DMS153 treated with DMSO at 0.1 percent for 48 hours (cell line): Measurements from ENCODE around the gene CD4.

Experiments
- DNase-seq: peaks from one replicate; lab custom pipeline; 2025; ENCODE audit not compliant: unreplicated experiment; lab: John Stamatoyannopoulos, UW

Gene CD4

GRCh38 chr12:6827982-6828780 is 38.9 kb downstream of the CD4 start, which contains the start of gene P3H3:
Gene P3H3, plus strand, starts transcription at chr12:6828407. Its CDS starts 34 bp downstream, at chr12:6828441.
- peak; percentile 22 for DNase-seq

DNA sequence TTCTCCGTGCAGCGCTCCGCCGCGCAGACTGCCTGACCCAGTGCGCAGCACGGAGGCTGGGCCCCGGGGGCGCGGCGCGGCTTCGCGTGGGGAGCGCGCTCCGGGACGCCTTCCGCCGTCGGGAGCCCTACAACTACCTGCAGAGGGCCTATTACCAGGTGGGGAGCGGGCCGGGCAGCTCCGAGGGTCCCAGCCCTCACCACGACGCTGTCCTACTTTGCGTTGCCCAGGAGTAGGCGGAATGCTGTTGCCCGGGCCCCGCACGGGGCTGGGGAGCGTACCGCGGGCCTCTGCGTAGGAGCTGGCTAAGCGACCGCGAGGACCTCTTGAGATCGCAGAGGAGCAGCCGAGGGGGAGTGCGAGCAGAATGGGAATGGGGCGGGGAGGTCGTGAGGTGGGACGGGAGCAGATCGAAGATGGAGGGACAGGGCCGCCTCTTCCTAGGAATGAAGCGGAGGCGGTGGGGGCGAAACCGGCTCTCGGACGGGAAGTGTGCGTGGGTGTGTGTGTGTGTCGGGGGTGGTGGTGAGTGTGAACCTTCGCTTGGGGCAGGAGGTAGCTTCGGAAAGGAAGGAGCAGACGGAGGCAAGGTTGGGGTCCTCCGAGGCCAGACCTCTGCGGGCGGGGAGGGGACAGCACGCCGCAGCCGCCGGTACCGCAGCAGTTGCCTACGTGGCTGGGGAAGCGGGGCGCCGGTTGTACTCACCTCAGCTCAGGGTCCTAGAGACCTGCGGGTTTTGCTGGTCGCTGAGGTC is 39.6 kb downstream of the CD4 start:
- DNase-seq: no peak

GRCh38 chr12:6829536-6830220 is 40.4 kb downstream of the CD4 start:
- DNase-seq: no peak

GRCh38 chr12:6830286-6830890 is 41.1 kb downstream of the CD4 start:
- no peak for DNase-seq

DNA sequence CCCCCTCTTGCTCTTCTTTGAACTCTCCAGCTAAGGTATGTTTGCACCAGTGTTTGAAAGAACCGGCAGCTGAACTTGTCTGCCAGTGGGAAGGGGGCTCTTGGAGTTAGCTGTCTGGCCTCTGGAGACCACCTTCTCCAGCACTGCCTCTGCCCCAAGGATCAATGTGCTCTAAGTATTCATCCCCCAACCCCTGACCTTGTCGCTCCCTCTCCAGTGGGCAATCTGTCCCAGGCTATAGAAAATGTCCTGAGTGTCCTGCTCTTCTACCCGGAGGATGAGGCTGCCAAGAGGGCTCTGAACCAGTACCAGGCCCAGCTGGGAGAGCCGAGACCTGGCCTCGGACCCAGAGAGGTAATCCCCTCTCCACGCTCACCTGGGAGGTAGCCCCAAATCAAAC is 41.7 kb downstream of the CD4 start:
- no peak for DNase-seq

DNA sequence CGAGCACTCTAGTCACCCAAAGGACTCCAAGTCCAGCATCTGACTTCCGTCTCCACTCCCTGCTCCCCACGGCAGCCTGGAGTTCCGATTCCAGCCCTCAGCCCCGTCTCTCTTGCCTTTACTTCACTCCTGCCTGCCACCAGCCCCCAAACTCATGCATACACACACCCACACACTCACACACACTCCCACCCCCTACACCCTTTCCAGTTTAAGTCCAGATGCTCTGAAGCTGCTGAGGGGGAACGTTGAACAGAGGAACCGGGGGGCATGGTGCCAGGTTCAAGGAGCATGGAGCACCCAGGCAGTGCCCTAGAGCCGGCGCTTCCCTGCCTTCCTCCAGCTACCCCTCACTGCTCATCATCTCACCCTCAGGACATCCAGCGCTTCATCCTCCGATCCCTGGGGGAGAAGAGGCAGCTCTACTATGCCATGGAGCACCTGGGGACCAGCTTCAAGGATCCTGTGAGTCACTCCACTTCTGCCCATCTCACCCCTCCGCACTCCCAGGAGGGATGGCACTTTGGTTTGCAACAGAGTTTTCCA is 42.2 kb downstream of the CD4 start:
- no peak for DNase-seq

DNA sequence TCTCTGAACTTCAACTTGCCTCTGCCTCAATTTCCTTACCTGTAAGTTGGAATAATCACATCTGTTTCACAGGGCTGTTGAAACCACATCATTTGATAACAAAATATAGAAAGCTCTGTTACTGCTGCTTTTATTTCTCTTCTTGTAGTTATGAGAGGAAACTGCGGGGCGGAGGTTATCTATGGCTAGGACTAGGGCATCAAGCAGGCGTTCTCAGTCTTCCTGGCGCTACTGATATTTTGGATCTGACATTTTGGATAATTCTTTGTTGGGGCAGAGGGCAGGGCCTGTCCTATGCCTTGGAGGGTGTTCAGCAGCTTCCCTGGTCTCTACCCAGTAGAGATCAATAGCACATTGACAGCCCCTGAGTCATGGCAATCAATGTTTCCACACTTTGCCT is 42.8 kb downstream of the CD4 start:
- DNase-seq: no peak

DNA sequence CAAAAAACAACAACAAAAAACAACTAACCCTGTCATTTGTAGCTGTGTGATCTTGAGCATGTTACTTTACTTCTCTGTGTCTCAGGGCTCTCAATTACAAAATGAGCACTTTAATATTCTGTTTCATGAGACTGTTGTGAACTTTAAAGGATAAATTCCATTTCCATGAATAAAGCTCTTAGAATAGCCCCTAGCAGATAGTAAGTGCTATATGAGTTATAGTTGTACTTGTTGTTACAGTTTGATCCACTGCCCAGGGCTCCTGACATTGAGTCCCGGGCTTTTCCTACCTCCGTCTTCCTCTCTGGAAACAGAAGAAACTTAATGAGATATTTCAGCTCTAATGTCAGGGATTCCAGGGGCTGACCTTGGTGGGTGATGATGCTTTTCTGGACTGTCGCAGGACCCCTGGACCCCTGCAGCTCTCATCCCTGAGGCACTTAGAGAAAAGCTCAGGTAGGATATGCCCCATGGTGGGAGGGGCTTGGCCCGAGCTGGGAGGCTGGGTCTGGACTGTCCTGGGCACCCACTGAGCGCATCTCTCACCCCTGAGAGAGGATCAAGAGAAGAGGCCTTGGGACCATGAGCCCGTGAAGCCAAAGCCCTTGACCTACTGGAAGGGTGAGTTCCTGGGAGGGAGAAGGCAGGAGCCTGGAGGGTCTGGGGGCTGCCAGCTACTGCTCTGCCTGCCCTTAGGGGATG is 44.0 kb downstream of the CD4 start:
- DNase-seq: no peak

DNA sequence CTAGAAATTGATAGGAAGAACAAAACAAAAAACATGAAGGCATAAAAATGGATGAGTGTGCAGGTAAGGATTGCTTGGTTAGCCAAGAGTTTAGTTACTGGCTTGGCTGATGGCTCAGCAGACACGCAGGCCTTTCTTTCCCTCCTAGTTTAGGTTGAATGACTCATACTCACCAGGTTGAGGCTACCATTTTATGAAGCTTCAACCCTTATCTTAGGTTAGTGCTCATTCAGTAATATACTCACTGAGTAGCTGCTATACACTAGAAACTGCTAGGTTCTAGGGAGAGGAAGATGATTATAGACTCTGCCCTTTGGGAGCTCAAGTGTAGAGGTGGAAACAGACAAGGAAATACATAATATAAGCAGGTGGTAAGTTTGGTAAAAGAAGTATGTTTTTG is 44.9 kb downstream of the CD4 start:
- DNase-seq: no peak

GRCh38 chr12:6834873-6835272 is 45.5 kb downstream of the CD4 start:
- DNase-seq: no peak

DNA sequence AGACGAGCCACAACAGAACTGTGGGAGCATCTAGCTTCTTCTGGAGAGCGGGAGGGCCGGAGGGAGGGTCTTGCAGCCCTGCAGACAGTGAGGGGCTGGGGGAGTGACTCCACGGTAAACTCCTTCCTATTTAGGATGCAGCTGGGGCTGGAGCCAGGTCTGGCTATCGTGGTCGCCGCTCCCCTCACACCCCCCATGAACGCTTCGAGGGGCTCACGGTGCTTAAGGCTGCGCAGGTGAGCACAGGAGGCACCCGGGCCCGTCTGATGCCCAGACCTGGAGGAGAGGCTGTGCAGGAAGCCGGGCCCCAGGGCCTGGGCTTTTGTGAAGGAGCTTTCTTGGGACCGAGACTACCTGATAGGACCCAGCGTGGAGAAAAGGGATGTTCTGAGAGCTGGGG is 47.5 kb downstream of the CD4 start:
- no peak for DNase-seq

- DNase-seq: no peak
These were observed 48.2 kb downstream of the CD4 start for GRCh38 chr12:6837370-6838060.

DNA sequence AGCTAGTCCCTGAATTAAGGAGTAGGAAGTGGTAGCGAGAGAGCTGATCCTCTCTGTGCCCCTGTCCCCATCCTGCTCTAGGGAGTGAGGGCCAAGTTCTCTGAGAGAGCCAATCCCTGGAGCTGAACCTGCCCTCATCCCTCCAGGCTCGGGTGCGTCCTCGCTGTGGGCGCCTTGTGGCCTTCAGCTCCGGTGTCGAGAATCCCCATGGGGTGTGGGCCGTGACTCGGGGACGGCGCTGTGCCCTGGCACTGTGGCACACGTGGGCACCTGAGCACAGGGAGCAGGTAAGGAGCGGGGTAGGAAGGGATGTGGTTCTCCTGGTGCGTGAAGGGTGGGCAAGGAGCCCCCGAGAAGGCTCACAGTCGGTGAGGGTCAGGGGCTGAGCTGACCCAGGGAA is 49.5 kb downstream of the CD4 start:
- DNase-seq: no peak

DNA sequence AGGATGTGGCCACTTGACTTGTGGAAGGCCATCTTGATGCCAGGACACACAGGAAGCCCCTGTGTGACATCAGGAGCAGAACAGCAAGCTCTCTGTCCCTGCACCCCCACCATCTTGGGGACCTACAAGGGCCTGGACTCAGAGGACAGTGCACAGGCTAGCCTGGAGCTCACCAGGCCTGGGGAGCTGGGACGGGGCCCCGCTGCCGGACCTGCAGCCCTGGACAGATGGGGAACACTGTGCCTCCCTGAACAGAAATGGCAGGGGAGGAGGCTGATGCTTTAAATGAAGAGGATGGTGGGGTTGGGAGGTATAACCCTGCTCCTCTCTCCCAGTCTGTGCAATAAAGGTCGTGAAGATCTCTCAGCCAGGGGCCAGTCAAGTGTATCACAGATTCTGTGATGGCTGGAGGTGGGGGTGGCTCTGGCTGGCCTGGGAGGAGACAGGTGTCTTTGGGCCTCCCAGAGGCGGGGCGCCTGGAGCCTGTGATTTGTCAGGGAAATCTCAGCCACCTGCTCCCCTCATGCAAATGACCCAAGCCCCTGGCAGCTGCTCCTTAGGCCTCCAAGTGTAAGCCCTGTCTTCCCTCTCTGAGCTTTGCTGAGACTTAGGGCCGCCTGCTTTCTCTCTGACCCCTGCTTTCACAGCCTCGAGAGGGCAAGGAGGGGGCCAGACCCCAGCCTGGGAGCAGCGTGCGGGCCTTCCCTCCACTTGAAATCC is 50.3 kb downstream of the CD4 start:
- no peak for DNase-seq

DNA sequence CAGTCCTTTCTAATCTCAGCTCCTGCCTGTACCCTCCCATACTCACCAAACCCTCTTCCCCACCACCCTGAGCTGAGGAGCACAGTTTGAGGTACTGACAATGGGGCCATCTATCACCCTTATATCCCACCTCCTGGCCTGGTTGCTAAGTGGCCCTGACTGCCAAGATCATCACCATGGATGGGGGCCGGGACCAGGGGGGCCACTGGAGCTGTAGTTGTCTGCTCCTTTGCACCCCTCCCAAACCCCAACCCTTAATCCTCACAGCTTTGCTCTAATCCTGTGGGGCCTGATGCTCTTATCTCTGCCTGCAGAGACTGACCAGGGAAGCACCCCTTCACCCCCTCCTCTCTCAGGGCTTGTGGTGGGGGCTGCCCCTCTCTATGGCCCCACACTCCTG is 51.0 kb downstream of the CD4 start:
- DNase-seq: no peak

DNA sequence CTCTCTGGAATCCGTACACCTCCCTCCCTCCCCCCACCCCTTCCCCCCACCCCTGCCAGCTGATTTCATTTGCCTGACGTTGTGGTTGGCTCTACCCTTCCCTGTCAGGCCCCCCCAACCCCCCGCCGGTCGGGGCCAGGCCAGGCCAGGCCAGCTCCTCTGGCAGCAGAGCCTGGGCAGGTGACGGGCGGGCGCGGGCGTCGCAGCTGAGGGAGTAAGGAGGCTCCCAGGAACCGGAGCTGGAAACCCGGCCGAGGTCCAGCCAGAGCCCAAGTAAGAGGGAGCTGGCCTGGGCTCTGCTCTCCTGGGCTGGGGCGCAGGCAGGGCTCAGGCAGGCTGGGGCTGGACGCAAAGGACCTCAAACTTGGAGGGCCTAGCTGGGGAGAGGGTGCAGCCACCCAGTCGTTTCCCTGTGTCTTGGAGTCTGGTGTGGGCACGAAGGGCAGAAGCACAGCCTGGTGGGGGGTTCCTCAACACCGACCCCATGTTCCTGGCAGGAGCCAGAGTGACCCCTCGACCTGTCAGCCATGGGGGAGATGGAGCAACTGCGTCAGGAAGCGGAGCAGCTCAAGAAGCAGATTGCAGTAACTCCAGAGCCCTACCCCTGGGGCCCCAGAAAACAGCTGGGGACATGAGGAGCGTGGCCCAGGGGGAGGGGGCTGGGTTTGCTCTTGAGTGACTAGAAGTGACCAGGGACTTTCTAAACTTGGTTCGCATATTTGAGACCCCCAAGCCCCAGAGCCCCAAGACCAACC is 51.6 kb downstream of the CD4 start, which contains the start of gene GNB3:
TSS of gene GNB3 (plus strand) at position 165 of the 755 bp plus-strand sequence. CDS start at position 528, 363 bp downstream.
- DNase-seq: no peak

DNA sequence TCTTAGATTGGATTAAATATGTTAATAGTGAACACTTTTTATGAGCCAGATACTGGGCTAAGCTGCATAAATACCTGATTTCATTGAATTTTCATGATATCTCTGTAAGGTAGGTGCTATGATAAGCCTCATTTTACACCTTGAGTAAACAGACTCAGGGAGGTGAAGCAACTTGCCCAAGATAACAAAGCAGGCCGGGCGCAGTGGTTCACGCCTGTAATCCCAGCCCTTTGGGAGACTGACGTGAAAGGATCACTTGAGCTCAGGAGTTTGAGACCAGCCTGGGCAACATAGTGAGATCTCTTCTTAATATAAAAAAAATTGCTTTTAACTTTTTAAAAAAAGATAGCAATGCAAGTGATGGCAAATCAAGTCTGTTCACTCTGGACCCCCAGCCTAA is 52.7 kb downstream of the CD4 start:
- no peak for DNase-seq

DNA sequence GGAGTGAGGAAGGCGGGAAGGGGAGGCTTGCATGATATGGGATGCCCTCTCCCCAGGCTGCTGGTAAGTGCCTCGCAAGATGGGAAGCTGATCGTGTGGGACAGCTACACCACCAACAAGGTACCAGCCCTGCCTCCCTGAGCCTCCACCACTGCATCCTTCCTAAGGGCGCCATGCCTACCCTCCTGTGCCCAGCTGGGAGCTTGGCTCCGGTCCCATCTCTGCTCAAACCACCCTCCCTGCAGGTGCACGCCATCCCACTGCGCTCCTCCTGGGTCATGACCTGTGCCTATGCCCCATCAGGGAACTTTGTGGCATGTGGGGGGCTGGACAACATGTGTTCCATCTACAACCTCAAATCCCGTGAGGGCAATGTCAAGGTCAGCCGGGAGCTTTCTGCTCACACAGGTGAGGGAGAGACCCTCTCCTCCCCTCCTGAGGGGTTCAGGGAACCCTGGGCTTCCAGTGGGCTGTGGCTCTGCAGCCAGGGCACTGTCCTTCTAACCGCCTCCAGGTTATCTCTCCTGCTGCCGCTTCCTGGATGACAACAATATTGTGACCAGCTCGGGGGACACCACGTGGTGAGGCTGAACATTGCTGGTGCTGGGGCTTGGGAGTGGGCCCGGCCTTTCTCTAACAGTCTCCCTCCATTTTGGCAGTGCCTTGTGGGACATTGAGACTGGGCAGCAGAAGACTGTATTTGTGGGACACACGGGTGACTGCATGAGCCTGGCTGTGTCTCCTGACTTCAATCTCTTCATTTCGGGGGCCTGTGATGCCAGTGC is 54.0 kb downstream of the CD4 start:
- DNase-seq: no peak
